ENCODE results near the gene TSPAN31.
"Not testable (repeated sequence)": the region's sequence is repeated elsewhere in the genome, so short reads cannot be mapped to it uniquely, and the experiment has no call there.

Gene TSPAN31, protein sequence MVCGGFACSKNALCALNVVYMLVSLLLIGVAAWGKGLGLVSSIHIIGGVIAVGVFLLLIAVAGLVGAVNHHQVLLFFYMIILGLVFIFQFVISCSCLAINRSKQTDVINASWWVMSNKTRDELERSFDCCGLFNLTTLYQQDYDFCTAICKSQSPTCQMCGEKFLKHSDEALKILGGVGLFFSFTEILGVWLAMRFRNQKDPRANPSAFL

DNA sequence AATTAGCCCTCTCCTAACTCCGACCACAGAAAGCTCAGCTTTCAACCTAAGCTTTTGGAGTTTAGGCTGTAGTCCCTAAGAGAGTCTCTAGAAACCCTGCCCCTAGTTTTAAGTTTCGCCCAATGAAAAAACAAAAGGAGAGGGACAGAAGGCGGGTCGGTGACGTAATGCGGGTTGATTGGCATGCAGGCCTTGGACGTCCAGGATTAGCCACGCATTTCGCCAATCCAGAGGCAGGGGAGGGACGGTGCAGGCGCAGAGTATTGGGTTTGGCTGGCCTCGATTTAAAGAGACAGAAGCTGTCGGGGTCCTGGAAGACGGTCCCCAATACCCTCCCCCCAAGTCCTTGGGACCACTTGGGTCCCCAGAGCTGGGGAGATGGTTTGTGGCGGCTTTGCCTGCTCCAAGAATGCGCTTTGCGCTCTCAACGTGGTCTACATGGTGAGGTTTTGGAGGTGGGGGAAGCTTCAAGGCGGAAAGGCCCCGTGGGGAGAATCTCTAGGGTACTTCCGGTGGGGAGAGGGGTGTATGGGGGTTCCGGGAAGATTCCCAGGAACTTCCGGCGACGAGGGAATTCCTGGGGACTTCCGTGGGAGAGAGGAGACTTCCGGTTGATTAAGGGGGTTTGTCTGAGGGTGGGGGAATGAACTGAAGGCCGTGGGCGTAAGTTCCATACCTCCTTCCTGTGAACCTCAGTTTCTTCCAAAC lies at the start of gene TSPAN31:
Gene TSPAN31 (plus strand): TSS at position 263 of the 708 bp plus-strand sequence. CDS start 116 bp downstream, at position 379.
- peak within 1 kb of the TSS; percentile 92 for H3K4me3 Mint-ChIP-seq
- H3K9me3 Mint-ChIP-seq = no peaks in the 10 kb centered on the region
- H3K4me1 Mint-ChIP-seq = peaks cover 45% of the 10 kb centered on the region
- peaks cover 20% of the 10 kb centered on the region for H3K36me3 Mint-ChIP-seq
- peak within 1 kb of the TSS; percentile 92 for H3K27ac Mint-ChIP-seq
- peak; percentile 79 for ATAC-seq (ENCODE audit: low read depth)
- no peaks in the 10 kb centered on the region for H3K27me3 Mint-ChIP-seq
- DNase-seq (ENCODE audit: low spot score in 2 of 2) = peak; percentile 80 to 93

DNA sequence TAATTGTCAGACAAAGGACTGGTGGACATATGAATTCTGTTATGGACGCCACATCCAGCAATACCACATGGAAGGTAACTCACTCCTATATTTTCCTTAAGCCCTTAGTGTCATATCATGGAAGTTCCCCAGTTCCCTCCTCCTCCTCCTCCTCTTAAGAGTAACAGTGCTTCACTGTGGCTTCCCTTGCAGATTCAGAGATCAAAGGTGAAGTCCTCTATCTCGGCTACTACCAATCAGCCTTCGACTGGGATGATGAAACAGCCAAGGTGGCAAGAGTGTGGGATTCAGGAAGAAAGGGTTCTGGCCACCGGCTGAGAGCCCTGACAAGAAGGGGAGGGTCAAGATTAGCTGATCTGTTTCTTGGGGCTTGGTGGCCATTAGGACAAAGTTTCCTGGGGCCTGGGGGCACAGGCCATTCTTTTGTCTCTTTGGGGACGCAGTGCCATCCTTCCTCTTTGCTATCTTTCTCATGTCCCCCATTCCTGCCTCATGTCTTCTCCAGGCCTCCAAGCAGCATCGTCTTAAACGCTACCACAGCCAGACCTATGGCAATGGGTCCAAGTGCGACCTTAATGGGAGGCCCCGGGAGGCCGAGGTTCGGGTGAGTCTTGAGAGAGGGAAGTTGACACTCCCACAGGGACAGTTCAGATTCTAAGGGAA lies 48.9 kb upstream of the TSPAN31 start:
- no peaks in the 10 kb centered on the region for H3K27me3 Mint-ChIP-seq
- H3K4me3 Mint-ChIP-seq = no peak overlapping the region
- H3K36me3 Mint-ChIP-seq = peaks cover 36% of the 10 kb centered on the region
- ATAC-seq (ENCODE audit: low read depth) (no peak), DNase-seq (ENCODE audit: low spot score in 2 of 2) (no peak)
- peaks cover 22% of the 10 kb centered on the region for H3K4me1 Mint-ChIP-seq
- no peak overlapping the region for H3K27ac Mint-ChIP-seq
- no peaks in the 10 kb centered on the region for H3K9me3 Mint-ChIP-seq

DNA sequence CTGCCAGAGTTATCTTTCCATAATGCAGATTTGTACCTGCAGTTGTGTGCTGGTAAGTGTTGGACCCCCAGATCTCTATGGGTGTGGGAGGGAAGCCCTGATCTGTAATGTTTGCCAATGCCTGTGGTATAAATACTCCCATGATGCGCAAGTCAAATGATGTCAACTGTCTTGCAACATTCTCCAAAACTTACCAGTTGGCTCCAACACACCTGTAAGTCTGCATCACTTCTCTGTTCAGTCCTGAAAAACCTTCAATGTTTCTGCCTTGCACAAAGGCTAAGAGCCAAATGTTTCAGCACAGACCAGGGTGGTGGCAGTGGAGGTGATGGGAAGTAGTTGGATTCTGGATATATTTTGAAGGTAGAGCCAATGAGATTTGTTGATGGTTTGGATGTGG lies 47.8 kb upstream of the TSPAN31 start:
- Mint-ChIP-seq H3K4me3 (no peak overlapping the region), H3K27ac (no peak overlapping the region), H3K36me3 (peaks cover 36% of the 10 kb centered on the region), H3K4me1 (peaks cover 23% of the 10 kb centered on the region), H3K9me3 (no peaks in the 10 kb centered on the region), H3K27me3 (no peaks in the 10 kb centered on the region)
- DNase-seq (ENCODE audit: low spot score in 2 of 2) (no peak), ATAC-seq (ENCODE audit: low read depth) (no peak)

DNA sequence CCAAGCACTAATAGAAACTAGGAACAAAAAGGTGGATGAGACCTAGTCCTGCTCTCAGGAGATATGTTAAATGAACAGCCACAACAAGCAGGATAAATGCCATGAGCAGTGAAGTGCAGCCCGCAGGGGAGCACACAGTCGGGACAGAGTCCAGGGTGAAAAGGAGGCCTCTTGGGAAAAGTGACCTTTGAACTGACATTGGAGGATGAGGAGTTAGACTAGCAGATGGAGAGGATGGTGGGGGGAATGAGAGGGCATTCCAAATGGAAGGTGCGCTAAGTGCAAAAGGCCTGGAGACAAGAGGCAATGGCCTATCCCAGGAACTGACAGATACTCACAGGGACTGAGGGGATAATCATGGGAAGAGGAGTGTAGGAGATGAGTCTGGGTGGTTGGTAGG lies 46.4 kb upstream of the TSPAN31 start:
- Mint-ChIP-seq H3K4me3 (no peak overlapping the region), H3K9me3 (no peaks in the 10 kb centered on the region), H3K4me1 (peaks cover 24% of the 10 kb centered on the region), H3K27ac (no peak overlapping the region), H3K27me3 (no peaks in the 10 kb centered on the region), H3K36me3 (peaks cover 49% of the 10 kb centered on the region)
- DNase-seq (ENCODE audit: low spot score in 2 of 2) (no peak), ATAC-seq (ENCODE audit: low read depth) (no peak)

DNA sequence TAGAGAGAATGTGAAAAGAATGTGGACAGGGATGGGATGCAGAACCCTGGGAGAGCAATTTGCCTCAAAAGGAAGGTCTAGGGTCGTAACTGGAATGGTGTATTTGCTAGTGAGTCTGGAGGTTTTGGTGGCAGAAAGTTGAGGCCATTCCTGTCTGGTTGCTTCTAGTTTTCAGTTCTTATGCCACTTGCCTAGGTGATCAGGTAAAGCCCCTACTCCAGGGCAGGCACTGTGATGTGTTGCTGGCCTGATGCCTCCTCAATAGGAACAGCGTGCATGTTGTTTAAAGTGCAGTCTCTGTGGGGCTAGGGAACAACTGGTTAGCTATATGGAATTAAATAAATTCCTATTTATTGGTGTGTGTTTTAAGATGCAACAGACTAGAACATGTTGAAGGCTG lies 44.5 kb upstream of the TSPAN31 start:
- H3K27me3 Mint-ChIP-seq = no peaks in the 10 kb centered on the region
- H3K27ac Mint-ChIP-seq = peak overlapping the region; percentile 17
- no peak for DNase-seq (ENCODE audit: low spot score in 2 of 2)
- peaks cover 24% of the 10 kb centered on the region for H3K4me1 Mint-ChIP-seq
- peaks cover 57% of the 10 kb centered on the region for H3K36me3 Mint-ChIP-seq
- ATAC-seq (ENCODE audit: low read depth) = no peak
- H3K9me3 Mint-ChIP-seq = no peaks in the 10 kb centered on the region
- no peak overlapping the region for H3K4me3 Mint-ChIP-seq

DNA sequence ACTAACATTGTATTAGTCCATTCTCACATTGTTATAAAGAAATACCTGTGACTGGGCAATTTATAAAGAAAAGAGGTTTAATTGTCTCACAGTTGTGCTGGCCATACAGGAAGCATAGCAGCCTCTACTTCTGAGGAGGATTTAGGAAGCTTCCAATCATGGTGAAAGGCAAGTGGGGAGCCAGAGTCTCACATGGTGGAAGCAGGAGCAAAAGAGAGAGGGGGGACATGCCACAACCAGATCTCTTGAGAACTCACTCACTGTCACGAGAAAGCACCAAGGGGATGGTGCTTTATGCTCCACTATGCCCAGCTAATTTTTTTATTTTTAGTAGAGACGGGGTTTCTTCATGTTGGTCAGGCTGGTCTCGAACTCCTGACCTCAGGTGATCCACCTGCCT lies 37.6 kb upstream of the TSPAN31 start:
- Mint-ChIP-seq H3K27ac (no peak overlapping the region), H3K36me3 (peaks cover 36% of the 10 kb centered on the region), H3K4me1 (no peaks in the 10 kb centered on the region), H3K27me3 (no peaks in the 10 kb centered on the region), H3K9me3 (peaks cover 2% of the 10 kb centered on the region), H3K4me3 (no peak overlapping the region)
- ATAC-seq (ENCODE audit: low read depth) (no peak), DNase-seq (ENCODE audit: low spot score in 2 of 2) (no peak)

DNA sequence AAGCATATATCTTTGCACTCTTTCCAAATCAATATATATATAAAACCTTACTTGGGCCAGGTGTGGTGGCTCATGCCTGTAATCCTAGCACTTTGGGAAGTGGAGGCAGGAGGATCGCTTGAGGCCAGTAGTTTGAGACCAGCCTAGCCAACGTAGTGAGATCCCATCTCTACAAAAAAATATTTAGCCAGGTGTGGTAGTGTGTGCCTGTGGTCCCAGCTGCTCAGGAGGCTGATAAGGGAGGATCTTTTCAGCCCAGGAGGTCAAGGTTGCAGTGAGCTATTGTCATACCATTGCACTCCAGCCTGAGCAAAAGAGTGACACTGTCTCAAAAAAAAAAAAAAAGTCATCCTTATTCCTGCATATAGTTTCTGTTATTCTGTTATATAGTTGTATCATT lies 36.5 kb upstream of the TSPAN31 start:
- Mint-ChIP-seq H3K27ac (no peak overlapping the region), H3K9me3 (peaks cover 2% of the 10 kb centered on the region), H3K27me3 (no peaks in the 10 kb centered on the region), H3K36me3 (peaks cover 26% of the 10 kb centered on the region), H3K4me3 (no peak overlapping the region), H3K4me1 (no peaks in the 10 kb centered on the region)
- ATAC-seq (ENCODE audit: low read depth) (no peak), DNase-seq (ENCODE audit: low spot score in 2 of 2) (no peak)

DNA sequence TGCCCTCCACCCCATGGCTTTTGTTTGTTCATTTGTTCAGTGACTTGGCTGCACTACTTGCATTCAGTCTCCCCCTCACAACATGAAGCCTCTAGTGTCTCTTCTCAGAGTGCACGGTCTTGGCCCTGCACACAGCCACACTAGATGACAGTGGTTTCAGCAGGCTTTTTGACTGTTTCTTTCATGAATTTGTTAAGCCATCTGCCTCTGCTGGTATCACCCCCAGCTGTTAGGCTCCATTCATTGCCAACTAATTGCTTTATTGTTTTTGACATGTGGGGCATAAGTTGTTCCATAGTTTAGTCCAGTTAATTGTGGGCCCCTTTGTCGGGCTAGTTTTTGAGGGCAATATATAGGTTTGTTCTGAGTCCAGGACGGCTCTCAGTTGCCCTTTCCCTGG lies 32.1 kb upstream of the TSPAN31 start:
- peaks cover 2% of the 10 kb centered on the region for H3K9me3 Mint-ChIP-seq
- H3K27me3 Mint-ChIP-seq = no peaks in the 10 kb centered on the region
- H3K36me3 Mint-ChIP-seq = peaks cover 19% of the 10 kb centered on the region
- peaks cover 6% of the 10 kb centered on the region for H3K4me1 Mint-ChIP-seq
- ATAC-seq (ENCODE audit: low read depth) (no peak), DNase-seq (ENCODE audit: low spot score in 2 of 2) (no peak)
- H3K4me3 Mint-ChIP-seq = no peak overlapping the region
- no peak overlapping the region for H3K27ac Mint-ChIP-seq

DNA sequence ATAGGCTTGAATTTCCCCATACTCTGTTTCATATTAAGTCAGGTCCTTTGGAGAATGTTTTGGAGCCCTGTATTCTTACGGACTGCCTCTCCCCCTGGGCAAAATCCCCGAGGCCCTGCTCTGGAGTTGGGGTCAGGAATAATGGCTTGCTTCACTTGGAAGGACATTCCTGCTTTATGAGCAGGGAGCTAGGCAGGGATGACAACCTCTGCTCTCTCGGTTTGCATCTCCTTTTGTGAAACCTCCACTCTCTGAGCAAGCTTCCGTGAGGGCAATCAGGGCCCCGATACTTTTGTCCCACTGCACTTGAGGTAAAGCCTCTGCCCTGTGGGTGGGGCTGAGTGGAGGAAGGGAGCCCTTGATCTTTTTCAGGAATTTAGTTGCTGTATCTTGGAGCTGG lies 31.6 kb upstream of the TSPAN31 start:
- H3K4me3 Mint-ChIP-seq = no peak overlapping the region
- peaks cover 2% of the 10 kb centered on the region for H3K9me3 Mint-ChIP-seq
- H3K36me3 Mint-ChIP-seq = peaks cover 23% of the 10 kb centered on the region
- ATAC-seq (ENCODE audit: low read depth) (no peak), DNase-seq (ENCODE audit: low spot score in 2 of 2) (no peak)
- H3K27me3 Mint-ChIP-seq = no peaks in the 10 kb centered on the region
- H3K27ac Mint-ChIP-seq = no peak overlapping the region
- peaks cover 6% of the 10 kb centered on the region for H3K4me1 Mint-ChIP-seq

DNA sequence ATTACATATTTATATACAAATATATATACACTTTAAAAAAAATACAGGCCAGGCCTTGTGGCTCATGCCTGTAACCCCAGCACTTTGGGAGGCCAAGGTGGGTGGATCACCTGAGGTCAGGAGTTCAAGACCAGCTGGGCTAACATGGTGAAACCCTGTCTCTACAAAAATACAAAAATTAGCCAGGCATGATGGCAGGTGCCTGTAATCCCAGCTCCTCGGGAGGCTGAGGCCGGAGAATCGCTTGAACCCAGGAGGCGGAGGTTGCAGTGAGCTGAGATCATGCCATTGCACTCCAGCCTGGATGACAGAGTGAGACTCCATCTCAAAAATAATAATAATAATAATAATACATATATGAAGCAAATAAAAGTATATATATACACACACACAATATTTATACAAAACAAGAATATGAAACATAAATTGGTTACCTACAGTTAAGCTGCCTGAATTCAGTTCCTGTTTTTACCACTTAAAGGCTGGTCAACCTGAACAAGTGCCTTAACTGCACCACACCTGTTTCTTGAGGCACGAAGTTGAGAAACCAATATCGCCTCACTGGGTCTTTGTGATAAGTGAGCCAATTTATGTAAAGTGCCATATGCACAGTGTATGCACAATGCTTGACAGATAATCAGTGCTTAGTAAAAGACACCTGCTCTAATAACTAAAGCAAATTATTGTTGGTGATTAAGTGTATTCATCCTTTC lies 29.6 kb upstream of the TSPAN31 start:
- peak; percentile 95 for ATAC-seq (ENCODE audit: low read depth)
- H3K36me3 Mint-ChIP-seq = peaks cover 34% of the 10 kb centered on the region
- H3K27me3 Mint-ChIP-seq; H3K9me3 Mint-ChIP-seq; H3K4me1 Mint-ChIP-seq; DNase-seq (ENCODE audit: low spot score in 2 of 2): not testable (repeated sequence)
- peak overlapping the region; percentile 33 for H3K27ac Mint-ChIP-seq
- peak overlapping the region; percentile 21 for H3K4me3 Mint-ChIP-seq

DNA sequence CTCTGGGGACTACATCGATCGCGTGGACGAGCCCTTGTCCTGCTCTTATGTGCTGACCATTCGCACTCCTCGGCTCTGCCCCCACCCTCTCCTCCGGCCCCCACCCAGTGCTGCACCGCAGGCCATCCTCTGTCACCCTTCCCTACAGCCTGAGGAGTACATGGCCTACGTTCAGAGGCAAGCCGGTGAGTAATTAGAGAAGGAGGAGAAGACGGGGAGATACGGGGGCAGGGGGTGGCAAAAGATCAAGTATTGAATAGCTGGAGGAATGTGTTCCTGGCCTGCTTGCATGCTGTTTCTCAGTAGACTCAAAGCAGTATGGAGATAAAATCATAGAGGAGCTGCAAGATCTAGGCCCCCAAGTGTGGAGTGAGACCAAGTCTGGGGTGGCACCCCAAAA lies 29.1 kb upstream of the TSPAN31 start:
- ATAC-seq (ENCODE audit: low read depth) (no peak), DNase-seq (ENCODE audit: low spot score in 2 of 2) (no peak)
- no peaks in the 10 kb centered on the region for H3K27me3 Mint-ChIP-seq
- H3K4me3 Mint-ChIP-seq = peak overlapping the region; percentile 32
- peaks cover 2% of the 10 kb centered on the region for H3K9me3 Mint-ChIP-seq
- peak overlapping the region; percentile 33 for H3K27ac Mint-ChIP-seq
- peaks cover 6% of the 10 kb centered on the region for H3K4me1 Mint-ChIP-seq
- peaks cover 35% of the 10 kb centered on the region for H3K36me3 Mint-ChIP-seq

DNA sequence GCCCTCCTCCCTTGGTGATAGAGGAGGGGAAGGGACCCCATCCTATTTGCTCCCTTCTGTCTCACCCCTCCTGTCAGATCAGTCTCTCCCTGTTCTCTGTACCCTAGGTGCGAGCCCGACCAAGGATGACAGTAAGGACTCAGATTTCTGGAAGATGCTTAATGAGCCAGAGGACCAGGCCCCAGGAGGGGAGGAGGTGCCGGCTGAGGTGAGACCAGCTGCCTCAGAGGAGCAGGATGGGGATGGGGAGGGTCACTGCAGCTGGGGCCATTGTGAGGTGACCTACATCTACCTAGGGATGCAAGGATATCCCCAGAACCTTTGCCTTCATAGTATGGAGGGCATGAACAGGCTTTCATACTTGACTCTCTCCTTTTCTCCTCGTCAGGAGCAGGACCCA lies 28.5 kb upstream of the TSPAN31 start:
- no peak for DNase-seq (ENCODE audit: low spot score in 2 of 2)
- ATAC-seq (ENCODE audit: low read depth) = no peak
- Mint-ChIP-seq H3K27ac (no peak overlapping the region), H3K4me1 (peaks cover 6% of the 10 kb centered on the region), H3K27me3 (no peaks in the 10 kb centered on the region), H3K9me3 (peaks cover 2% of the 10 kb centered on the region), H3K4me3 (no peak overlapping the region), H3K36me3 (peaks cover 36% of the 10 kb centered on the region)

DNA sequence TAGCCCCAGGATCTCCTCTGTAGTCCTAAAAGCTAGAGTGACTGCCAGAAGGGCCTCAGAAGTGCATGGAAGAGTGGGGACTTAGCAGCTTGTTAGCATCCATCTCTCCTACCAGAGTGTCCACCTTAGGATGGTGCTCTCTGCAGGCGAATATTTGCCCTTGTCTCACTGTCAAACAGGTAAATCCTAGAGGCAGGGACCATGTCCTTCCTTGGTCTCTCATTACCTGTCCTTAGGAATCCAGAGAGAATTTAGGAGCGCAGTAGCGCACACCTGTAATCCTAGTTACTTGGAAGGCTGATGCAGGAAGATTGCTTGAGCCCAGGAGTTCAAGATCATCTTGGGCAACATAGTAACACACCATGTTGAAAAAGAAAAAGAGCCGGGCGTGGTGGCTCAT lies 27.7 kb upstream of the TSPAN31 start:
- Mint-ChIP-seq H3K36me3 (peaks cover 36% of the 10 kb centered on the region), H3K4me3 (no peak overlapping the region), H3K9me3 (no peaks in the 10 kb centered on the region), H3K4me1 (peaks cover 6% of the 10 kb centered on the region), H3K27ac (no peak overlapping the region), H3K27me3 (no peaks in the 10 kb centered on the region)
- ATAC-seq (ENCODE audit: low read depth) (no peak), DNase-seq (ENCODE audit: low spot score in 2 of 2) (no peak)

Measured in memory B cell (primary cell).